Measurements from ENCODE around the gene YAF2.

GRCh38 chr12:42204362-42204761 lies 33.7 kb downstream of the YAF2 start:
- TF ChIP-seq CTCF (IDR thresholded peaks at IDR 0.05): no peak
- TF ChIP-seq POLR2A (IDR thresholded peaks at IDR 0.05): no peak

Measured in prostate gland (tissue), 2 donors.